ENCODE results near the gene ZHX3.
"Not testable (repeated sequence)": the region's sequence is repeated elsewhere in the genome, so short reads cannot be mapped to it uniquely, and the experiment has no call there.

- not testable (repeated sequence) for TF ChIP-seq POLR2AphosphoS5, POLR2A (IDR thresholded peaks at IDR 0.05)
- TF ChIP-seq, protein P1, sequence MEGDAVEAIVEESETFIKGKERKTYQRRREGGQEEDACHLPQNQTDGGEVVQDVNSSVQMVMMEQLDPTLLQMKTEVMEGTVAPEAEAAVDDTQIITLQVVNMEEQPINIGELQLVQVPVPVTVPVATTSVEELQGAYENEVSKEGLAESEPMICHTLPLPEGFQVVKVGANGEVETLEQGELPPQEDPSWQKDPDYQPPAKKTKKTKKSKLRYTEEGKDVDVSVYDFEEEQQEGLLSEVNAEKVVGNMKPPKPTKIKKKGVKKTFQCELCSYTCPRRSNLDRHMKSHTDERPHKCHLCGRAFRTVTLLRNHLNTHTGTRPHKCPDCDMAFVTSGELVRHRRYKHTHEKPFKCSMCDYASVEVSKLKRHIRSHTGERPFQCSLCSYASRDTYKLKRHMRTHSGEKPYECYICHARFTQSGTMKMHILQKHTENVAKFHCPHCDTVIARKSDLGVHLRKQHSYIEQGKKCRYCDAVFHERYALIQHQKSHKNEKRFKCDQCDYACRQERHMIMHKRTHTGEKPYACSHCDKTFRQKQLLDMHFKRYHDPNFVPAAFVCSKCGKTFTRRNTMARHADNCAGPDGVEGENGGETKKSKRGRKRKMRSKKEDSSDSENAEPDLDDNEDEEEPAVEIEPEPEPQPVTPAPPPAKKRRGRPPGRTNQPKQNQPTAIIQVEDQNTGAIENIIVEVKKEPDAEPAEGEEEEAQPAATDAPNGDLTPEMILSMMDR (IDR thresholded peaks at IDR 0.05) = not testable (repeated sequence)
These were observed 5.5 kb downstream of the ZHX3 start for GRCh38 chr20:41312009-41312408.
